GM19397 (cell line): ENCODE results near the gene PHACTR1.

Experiments
- ATAC-seq: cut with Tn5 transposase; IDR thresholded peaks from one replicate; pipeline ENCODE4 v1.9.1; 2021; ENCODE audit warnings: mild to moderate bottlenecking, moderate library complexity; ENCODE audit not compliant: unreplicated experiment

PHACTR1 gene

GRCh38 chr6:13012977-13013680 lies 296.6 kb downstream of the PHACTR1 start:
- ATAC-seq = no peak

- no peak for ATAC-seq
These were observed 297.3 kb downstream of the PHACTR1 start for GRCh38 chr6:13013681-13014503.

- no peak for ATAC-seq
These were observed 298.2 kb downstream of the PHACTR1 start for GRCh38 chr6:13014504-13015378.

GRCh38 chr6:13015379-13015681 lies 298.8 kb downstream of the PHACTR1 start:
- no peak for ATAC-seq

- ATAC-seq = no peak
These were observed 308.0 kb downstream of the PHACTR1 start for GRCh38 chr6:13024616-13025015.

- ATAC-seq = no peak
These were observed 309.4 kb downstream of the PHACTR1 start for GRCh38 chr6:13025893-13026499.

GRCh38 chr6:13026557-13026956 lies 310.0 kb downstream of the PHACTR1 start:
- ATAC-seq = no peak

- no peak for ATAC-seq
These were observed 310.6 kb downstream of the PHACTR1 start for GRCh38 chr6:13027207-13027606.

- no peak for ATAC-seq
These were observed 313.8 kb downstream of the PHACTR1 start for GRCh38 chr6:13030396-13030795.

- no peak for ATAC-seq
These were observed 316.0 kb downstream of the PHACTR1 start for GRCh38 chr6:13032566-13032965.

GRCh38 chr6:13033145-13033544 lies 316.6 kb downstream of the PHACTR1 start:
- no peak for ATAC-seq

GRCh38 chr6:13034316-13034715 lies 317.7 kb downstream of the PHACTR1 start:
- ATAC-seq = no peak

- ATAC-seq = no peak
These were observed 319.0 kb downstream of the PHACTR1 start for GRCh38 chr6:13035606-13036005.

- ATAC-seq = no peak
These were observed 321.7 kb downstream of the PHACTR1 start for GRCh38 chr6:13038315-13038714.

- no peak for ATAC-seq
These were observed 322.2 kb downstream of the PHACTR1 start for GRCh38 chr6:13038741-13039190.

- no peak for ATAC-seq
These were observed 327.8 kb downstream of the PHACTR1 start for GRCh38 chr6:13044390-13044789.

- no peak for ATAC-seq
These were observed 328.3 kb downstream of the PHACTR1 start for GRCh38 chr6:13044896-13045295.

- no peak for ATAC-seq
These were observed 329.1 kb downstream of the PHACTR1 start for GRCh38 chr6:13045676-13046075.

GRCh38 chr6:13046084-13046483 lies 329.5 kb downstream of the PHACTR1 start:
- no peak for ATAC-seq

GRCh38 chr6:13048113-13048512 lies 331.5 kb downstream of the PHACTR1 start:
- no peak for ATAC-seq

GRCh38 chr6:13049666-13050254 lies 333.2 kb downstream of the PHACTR1 start:
- no peak for ATAC-seq
